HG03354 (cell line): ENCODE measurements around the gene C9orf153.

ENCODE experiments used
- ATAC-seq: cut with Tn5 transposase; IDR thresholded peaks from one replicate; pipeline ENCODE4 v1.9.1; 2021; ENCODE audit warnings: mild to moderate bottlenecking; ENCODE audit not compliant: unreplicated experiment, poor library complexity, severe bottlenecking

The C9orf153 gene

DNA sequence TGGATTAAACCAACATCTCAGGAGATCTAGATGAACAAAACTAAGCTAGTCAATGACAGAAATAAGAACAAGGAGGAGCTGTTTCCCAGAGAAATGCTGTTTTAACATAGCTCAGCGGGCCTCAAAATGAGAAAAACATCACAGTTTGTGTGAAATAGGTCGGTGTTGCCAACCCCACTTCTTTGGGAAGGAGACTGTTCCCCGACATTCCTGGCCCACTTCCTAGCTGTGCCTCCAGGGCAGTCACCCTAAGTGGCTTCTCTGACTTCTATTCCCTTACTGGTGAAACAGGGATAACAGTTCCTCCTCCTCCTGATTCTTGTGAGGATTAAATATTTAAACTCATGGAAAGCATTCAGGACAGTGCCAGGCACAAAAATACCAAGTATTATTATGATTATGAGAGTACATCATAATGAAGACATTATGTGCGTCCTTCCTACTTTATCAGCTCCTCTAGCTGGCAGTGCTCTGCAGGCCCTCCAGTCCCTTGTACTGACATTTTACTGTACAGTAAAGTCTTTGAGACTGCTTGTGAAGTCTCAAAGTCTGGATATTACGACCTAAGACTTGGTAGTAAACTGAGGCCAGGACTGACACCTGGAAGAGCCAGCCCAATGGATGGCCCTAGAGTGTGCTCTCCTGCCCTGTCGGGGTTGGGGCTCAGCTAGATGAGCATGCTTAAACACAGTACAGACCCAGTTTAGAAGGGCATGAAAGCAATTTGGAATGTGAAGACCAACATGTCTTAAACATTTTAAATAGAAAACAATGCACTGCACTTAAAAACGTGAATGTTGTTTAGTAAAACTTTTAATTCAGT lies 15.6 kb upstream of the C9orf153 start:
- ATAC-seq, result no peak

DNA sequence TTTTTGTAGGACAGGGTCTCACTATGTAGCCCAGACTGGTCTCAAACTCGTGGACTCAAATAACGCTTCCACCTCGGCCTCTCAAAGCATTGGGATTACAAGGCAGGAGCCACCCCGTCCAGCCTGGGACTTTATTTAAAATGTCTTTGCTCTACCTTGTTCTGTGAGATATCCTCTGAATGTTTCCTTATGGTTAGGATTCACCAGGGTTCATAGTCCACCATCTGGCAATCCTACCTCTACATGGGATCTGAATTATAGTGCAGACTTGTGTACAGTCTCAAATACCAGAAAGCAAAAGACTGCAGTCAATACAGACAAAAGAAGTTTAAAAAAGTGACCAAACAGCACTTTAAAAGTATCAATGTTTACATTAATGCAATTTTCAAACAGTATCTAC lies 12.8 kb upstream of the C9orf153 start:
- ATAC-seq, result no peak

DNA sequence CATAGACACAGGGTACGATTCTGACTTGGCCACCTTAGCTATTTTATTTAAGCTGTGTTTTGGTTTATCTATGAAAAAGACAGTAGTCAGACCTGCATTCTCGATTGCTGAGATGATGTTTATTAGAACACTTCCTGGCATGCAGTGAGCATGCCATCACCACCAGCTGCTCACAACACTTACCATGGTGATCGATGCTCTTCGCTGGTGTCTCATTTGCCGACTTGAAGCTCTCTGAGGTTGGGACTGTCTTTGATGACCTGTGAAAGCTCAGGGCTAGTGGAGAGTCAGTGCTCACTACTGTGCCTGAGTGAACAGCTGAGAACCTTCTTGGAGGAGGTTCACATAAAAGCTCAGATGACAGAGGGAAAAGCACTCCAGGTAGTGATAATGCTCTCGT lies 4.4 kb upstream of the C9orf153 start:
- no peak for ATAC-seq

DNA sequence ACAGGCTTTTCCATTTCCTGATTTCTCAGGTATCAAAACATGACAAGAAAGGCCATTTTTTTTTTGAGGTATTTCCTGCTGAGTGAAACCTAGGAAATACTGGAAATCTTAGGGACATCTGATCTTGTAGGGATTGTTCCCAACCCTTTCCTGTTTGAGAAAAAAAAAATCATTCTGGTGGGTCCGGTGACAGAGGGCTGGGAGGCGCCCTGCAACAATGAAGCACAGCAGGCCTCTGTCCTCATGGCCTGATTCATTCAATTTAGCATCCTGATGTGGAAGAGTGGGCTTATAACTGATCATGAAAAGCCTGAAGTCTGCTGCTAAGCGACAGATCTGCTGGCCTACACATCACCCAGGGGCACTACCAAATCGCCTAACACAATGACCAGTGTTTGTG lies 3.0 kb upstream of the C9orf153 start:
- no peak for ATAC-seq

DNA sequence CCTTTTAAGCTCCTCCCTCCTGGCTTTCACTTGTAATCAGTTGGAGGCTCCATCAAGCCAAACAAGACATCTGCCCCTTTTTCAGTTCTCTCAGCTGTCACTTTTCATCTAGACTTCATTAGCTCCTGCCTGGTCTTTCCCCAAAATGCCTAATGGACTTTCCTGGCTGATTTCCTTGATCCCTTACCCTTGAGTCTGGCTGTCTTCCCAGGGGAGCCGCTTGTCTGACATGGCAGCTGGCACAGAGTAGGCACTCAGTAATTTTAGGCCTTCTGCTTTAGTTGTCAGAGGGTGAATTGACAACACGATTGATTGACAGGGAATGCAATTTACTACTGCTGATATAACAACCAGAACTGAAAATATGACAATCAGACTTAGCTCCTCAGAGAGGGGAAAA lies 2.1 kb downstream of the C9orf153 start:
- ATAC-seq, result no peak

DNA sequence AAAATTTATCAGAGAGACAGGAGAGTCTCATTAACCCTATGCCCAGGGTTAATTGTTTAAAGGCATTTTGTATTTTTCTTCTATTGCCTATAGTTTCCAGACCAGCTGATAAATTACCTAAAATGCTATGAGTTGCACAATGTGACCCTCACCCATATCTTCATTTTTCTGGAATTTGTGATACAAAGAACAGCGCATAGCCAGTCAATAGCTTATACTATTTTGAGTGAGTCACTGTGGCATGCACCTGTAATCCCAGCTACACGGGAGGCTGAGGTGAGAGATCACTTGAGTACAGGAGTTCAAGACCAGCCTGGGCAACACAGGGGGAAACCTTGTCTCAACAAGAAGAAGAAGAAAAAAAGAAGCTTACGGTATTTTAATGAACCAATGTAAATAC lies 2.8 kb downstream of the C9orf153 start:
- no peak for ATAC-seq

DNA sequence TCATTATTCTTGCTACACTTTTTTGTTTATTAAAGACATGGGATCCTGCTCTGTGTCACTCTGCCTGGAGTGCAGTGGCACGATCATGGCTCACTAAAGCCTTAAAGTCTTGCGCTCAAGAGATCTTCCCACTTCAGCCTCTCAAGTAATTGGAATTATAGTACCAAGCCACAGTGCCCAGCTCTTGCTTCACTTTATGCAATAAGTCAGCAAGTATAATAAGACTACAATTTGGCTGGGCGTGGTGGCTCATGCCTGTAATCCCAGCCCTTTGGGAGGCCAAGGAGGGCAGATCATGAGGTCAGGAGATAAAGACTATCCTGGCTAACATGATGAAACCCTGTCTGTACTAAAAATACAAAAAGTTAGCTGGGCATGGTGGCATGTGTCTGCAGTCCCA lies 5.9 kb downstream of the C9orf153 start:
- no peak for ATAC-seq

DNA sequence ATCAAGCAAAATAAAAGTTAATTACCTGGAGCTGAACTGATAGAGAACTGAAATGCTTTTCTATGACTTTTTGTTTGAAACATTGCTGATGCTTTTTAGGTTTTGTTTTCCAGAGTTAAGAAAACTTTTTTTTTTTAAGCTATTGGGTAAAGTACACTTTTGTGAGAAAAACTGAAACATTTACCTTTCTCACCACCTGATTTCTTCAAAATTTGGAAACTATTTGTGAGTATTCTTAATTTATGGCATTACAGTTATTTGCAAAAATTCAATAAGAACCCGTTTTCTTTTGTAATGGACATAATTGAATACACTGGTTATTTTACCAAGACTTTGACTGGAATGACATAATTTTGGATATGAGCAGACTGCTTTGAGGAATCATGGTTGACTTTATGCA lies 6.6 kb downstream of the C9orf153 start:
- ATAC-seq, result no peak

DNA sequence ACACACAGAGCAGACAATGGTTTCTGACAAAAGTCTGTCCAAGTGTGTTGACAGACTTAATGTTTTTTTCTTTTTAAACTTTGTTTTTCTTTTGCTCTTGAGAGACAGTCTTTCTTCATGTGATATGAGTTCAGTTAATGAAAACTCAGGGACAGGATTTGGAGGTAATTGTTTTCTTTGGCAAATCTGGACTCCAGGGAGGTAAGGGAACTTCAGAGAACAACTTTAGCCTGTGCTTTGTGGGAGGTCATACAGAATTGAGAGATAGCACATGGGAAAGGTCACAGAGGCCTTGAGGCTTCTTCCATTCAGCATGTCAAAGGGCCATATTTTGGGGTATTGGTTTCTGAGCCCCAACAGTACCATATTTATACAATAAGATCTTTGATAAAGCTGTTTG lies 9.3 kb downstream of the C9orf153 start:
- no peak for ATAC-seq

DNA sequence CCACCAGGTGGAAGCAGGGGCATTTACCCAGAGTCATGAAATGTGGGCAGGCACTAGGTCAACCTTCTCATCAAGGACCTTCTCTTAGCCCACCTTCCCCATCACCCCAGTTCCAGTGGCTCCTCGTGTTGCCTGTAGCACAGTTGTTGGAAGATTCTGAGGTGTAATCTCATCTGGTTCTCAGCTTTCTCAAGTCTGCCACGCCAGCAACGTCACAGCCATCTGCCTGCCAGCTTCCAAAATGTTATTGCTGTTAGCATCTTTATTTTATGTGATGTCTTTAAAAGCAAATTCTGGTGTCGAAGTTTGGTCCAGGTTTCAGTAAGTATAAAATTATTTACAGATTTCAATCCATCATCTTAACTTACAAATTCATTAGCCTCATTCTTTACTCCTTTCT lies 10.7 kb downstream of the C9orf153 start:
- no peak for ATAC-seq

DNA sequence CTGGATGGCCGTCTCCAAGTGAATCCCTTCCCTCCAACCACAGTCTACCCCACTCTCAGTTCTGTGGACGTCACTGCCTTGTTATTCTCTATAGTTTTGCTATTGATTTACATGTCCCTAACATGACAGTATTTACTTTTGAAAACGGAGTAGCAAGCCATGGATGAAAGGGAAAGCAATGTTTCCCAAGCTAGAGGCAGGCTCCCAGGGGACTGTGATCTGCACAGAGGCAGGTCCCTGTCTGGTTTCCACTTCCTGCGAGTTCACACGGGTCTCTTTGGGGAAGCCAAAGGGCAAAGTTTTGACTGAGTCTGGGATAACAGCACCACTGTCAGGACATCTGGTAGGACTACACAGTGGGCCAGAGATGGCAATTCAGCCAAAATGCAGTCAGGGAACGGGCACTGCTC lies 12.7 kb downstream of the C9orf153 start:
- peak; percentile 92 for ATAC-seq

DNA sequence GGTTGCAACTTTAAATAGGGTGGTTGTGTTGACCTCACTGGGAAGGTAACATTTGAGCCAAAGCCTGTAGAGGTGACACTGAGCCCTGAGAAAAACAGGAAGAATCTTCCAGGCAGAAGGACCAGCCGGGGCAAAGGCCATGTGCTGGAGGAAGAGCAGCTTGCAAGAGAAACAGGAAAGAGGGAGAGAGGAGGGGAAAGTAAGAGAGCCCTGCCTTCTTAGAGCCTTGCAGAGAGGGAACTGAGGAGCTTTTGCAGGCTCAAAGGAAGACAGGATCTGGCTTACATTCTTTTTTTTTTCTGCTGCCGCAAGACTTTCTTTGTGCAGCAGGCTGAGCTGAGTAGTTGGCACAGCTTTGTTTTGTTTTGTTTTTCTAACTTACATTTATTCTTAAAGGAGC lies 17.4 kb downstream of the C9orf153 start:
- ATAC-seq, result no peak

DNA sequence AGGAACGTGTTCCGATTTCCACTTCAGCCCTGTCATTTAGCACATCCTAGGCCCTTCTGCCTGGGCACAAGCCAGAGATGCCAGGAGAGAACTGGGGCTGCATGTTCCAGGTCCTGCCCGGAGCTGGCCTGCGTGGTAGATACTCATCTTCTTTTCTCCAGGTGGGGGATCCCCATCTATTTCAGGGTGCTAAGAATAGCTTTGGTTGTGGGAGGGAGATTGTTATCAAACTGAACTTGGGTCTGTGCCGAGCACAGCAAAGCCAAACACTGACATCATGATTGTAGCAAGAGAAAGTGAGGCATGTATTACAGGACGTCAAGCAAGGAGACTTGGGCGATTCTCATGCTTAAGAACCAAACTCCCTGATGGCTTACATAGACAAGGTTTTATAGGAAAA lies 18.2 kb downstream of the C9orf153 start:
- no peak for ATAC-seq

DNA sequence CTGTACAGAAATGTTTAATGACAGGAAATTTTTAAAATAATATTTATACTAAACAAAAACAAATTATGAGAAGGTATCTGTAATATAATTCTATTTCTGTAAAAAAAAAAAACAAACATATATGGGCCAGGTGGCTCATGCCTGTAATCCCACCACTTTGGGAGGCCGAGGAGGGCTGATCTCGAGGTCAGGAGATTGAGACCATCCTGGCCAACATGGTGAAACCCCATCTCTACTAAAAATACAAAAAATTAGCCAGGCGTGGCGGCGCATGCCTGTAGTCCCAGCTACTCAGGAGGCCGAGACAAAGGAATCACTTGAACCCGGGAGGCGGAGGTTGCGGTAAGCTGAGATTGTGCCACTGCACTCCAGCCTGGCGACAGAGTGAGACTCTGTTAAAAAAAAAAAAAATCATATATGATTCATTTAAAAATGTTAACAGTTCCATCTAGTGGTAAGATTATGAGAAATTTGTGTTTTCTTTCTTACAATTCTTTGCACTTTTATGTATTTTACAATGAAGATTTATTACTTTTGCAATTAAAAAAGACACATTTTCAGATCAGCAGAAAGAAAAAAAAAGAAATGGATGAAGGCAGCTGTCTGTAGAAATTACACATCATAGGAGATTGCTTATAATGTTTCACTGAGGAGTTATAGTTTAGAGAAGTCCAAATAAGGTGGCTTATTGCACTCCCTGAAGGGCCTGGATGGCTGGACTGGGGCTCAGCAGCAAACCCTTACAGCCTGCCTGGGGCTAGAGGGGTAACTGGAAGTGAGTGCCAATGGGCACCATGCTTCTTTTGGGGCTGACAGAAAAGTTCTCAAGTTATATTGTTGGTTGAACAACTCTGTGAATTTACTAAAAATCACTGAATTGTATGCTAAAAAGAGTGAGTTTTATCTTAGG lies 20.3 kb downstream of the C9orf153 start:
- ATAC-seq, result no peak

DNA sequence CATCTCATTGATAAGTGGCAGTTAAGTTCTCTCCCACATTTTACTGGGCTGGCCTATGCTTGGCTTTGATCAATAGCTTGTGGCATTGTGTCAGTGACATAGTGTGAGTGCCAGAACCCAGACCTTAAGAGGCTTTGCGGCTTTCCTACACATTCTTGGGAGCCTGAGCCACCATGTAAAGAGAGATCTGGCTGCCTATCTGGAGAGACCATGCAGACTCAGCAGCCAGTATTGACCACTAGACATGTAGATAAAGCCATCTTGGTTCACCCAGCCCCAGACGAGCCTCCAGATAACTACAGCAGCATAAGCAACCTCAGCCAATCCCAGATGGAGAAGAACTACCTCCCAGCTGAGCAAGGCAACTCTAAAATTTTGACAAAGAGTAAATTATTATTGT lies 28.6 kb downstream of the C9orf153 start:
- no peak for ATAC-seq

DNA sequence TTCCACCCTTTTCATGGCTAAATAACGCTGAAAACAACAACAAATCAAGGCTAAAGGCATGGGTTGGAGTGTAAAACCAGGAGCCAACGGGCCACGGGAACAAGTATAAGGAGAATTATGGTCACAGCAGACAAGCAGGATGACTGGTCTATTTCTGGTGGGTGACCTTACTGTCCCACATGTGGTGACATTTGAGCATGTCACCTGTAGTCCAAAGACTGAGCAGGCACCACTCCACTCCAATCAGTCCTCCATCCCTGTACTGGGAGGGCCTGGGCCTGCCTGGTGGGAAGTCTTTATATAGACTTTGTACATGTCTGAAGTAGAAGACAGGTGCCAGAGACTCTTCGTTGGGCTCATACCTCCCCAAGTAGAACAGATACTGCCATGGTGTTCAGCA lies 36.8 kb downstream of the C9orf153 start:
- ATAC-seq, result no peak

DNA sequence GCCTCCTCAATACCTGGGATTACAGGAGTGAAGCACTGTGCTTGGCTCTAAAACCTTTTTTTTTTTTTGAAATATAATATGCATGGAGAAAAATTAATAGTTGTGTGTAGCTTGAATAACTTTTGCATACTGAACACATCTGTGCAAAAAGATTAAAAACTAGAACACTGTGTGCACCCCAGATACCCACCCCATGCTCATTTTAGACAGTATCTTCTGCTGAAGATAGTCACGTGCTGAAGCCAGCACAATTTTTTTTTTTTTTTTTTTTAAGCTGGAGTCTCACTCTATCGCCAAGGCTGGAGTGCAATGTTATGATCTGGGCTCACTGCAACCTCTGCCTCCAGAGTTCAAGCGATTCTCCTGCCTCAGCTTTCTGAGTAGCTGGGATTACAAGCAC lies 39.9 kb downstream of the C9orf153 start:
- ATAC-seq, result no peak

DNA sequence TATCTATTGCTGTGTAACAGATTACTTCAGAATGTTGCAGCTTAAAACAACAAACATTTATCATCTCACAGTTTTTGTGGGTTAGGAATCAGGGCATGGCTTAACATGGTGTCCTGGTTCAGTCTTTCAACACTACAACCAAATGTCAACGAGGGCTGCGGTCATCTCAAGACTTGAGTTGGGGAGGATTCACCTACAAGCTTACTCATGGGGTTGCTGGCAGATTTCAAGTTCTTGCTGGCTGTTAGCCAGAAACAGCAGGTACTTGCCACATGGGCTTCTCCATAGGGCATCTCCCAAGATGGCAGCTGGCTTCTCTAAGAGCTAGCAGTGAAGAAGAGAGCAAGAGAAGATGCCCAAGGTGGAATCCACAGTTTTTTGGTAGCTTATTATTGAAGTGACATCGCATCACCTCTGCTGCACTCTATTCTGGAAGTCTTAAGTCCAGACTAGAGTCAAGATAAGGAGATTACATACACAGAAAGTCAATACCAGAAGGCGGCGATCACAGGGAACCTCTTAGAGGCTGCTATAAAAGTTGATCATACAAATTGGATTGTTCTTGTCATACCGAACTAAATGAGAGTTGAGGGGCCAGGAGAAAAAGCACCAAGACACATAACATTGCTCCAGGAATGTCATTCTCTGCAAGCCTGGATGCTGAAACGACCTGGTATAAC lies 42.2 kb downstream of the C9orf153 start:
- no peak for ATAC-seq

DNA sequence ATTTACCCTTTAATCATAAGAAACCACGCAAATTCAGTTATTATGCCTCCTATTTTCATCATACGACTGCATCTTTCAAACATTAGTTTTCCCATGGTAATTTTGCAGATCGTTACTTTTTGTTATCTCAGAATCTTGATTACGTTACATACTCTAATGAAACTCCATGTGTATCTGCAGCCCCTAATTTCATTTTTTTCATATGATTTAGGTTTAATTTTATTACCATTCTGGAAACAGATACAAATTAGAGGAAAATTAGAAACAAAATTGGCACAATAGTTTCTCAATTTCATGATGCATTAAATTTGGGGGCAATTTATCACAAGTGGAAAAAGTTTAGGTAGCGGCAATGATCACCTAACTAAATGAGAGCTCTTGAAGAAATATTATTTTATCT lies 52.3 kb downstream of the C9orf153 start:
- no peak for ATAC-seq

DNA sequence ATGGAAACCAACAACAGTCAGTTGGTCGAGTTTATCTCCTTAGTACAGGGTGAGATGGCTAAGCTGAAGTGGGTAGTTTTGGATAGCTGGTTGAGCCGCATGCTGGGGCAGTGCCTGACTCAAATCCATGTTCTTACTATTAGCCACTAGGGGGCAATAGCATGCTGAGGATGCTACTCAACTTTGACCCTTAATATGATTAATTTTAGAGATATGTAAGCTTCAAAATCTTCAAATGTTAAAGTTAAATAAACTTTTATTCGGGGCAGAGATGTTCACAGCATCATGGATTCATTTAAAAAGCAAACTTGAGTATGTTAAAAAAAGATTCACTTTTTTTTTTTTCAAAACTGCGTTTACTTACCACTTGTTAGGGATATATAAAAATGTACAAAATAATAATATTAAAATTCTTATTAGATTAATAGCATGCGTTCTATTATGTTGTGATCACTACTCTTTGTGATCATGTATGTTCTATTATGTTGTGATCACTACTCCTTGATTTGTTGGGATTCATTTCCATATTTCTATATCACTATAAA lies 57.0 kb downstream of the C9orf153 start:
- ATAC-seq, result peak; percentile 76
